ENCODE data around the gene HDAC4.

Gene HDAC4

GRCh38 chr2:239247401-239248245, 153.2 kb downstream of the HDAC4 start:
- no peak for DNase-seq

DNA sequence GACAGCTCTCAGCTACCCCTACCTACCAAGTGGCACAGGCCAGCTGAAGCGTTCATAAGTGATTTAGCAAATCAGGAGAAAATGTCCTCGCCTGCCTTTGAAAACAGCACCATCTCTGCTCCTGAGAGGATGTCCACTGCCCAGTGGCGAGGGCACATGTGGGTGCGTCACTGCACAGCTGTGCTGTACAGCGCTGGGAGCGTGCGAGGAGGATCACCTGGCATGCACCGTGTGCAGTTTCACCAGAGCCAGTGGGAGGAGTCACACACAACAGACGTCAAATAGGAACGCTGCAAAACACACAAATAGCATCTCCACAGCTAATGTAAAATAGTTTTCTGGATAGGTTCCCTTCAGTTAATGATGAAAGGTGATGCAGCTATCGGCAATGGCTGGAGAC, 154.1 kb downstream of the HDAC4 start:
- no peak for DNase-seq

GRCh38 chr2:239245872-239246721, 154.7 kb downstream of the HDAC4 start:
- DNase-seq, result no peak

GRCh38 chr2:239245107-239245506, 155.7 kb downstream of the HDAC4 start:
- no peak for DNase-seq

DNA sequence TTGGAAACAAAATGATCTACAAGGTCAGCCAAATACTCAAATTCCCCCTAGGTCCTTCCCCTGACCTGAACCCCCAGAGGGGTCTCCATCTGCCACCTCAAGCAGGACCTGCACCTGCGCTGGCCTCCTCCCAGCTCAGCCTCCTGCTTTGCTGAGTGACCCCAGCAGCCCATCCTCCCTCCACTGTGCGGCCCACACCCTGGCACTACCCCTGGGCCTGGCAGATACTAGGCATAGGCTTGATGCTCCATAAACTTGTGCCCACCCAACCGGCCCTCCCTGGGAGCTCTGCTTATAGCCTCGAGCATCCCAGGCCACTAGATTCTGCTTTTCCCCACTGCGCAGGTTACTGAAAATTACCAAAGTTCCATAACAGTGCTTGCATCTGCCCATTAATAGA, 156.2 kb downstream of the HDAC4 start:
- DNase-seq, result no peak

- no peak for DNase-seq
These were observed 159.3 kb downstream of the HDAC4 start for GRCh38 chr2:239241431-239241960.

- DNase-seq, result no peak
These were observed 160.4 kb downstream of the HDAC4 start for GRCh38 chr2:239240414-239240881.

GRCh38 chr2:239239607-239240413, 161.0 kb downstream of the HDAC4 start:
- no peak for DNase-seq

GRCh38 chr2:239238839-239239606, 161.8 kb downstream of the HDAC4 start:
- DNase-seq, result no peak

GRCh38 chr2:239238381-239238780, 162.4 kb downstream of the HDAC4 start:
- DNase-seq, result no peak

- no peak for DNase-seq
These were observed 164.0 kb downstream of the HDAC4 start for GRCh38 chr2:239236808-239237205.

DNA sequence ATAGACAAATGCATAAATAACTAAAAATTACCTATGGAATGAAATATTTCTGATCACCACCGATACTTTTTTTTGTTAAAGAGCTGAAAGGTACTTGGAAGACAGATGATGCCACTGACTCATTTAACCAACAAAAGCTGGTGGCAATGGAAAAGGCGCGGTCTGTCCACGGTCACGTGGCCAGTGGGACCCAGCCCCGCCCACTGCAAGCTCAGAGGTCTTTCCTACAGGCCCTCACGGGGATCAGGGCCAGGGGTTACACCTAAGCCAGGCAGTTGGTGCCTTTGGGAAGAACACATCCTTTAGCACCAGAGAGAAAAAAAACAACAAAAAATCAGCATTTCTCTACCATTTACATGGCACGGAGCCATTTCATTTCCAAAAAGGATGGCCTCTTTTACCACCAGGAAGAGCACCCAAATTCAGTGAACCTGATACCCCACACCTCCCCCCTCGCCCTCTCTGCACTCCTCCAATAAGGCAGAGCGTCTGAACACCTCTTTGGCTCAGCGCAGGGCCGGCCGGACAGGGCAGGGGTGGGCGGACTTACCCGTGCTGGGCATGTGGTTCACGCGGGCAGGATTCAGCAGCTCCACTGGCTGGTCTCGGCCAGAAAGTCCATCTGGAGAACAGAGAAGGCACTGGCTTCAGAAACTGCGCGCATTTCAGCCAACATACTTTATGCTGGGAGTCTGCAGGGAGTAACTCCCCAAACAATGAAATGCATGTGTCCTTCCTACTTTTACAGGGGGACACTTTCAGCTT, 164.6 kb downstream of the HDAC4 start:
- DNase-seq, result no peak

- no peak for DNase-seq
These were observed 165.5 kb downstream of the HDAC4 start for GRCh38 chr2:239235311-239235710.

GRCh38 chr2:239234191-239235175, 166.3 kb downstream of the HDAC4 start:
- no peak for DNase-seq

DNA sequence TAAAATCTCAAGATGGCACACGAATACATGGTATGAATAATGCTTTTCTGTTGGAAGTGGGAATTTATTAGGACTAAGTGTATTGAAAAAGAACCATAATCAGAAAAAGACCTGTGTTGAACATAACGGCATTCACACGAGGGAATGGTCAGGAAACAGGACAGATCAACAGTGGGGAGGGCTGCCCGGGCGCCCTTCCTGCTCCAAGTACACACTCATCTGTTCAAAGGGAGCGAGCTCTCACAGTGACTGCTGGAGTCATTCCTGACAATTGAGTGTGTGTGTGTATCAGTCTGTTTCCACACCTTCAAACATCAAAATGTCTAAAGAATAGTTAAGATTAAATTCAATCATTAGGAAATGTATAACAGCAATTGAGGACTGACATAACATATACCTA, 167.2 kb downstream of the HDAC4 start:
- no peak for DNase-seq

DNA sequence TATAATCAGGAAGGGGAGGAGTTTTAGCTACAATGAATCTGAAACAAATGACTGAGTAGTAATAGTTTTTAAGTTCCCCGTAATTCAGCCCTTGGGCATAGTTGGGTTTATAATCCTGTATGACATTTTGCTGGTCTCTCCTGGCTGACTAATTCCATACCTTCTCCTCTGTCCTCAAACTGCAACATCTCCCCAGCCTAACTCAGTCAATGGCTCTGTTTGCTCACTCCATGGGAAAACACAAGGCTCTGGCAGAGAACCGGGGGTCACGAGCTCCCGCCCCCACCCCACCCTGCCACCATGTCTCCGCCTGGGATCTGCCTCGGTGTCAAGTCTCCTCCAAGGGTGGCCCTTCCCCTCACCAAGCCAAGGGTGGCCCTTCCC, 168.6 kb downstream of the HDAC4 start:
- no peak for DNase-seq

DNA sequence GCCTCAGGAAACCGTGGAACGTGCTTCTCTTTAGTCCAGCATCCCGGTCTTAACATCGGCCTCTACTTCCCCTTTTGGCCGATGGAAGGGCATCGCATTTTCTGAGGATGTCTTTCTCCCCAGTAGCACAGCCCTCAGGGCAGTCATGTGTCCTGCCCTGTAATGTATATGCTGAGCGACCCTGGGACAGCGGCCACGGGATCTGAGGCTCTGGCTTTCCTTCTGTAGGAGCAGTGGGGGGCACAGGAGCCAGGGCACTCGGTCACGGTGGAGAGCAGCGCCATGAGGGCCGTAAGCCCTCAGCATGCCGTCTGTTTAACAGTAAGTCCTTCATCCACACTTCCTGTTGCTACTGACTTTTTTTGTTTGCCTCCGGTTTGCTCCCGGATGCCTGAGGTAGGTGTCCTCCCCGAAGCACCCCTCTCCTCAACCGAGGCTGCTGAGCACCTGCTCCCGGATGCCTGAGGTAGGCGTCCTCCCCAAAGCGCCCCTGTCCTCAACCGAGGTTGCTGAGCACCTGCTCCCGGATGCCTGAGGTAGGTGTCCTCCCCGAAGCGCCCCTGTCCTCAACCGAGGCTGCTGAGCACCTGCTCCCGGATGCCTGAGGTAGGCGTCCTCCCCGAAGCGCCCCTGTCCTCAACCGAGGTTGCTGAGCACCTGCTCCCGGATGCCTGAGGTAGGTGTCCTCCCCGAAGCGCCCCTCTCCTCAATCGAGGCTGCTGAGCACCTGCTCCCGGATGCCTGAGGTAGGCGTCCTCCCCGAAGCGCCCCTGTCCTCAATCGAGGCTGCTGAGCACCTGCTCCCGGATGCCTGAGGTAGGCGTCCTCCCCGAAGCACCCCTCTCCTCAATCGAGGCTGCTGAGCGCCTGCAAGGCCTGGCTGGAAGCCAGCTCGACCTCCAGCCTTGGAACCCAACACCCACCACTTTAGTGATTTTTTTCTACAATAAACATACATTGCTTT, 169.3 kb downstream of the HDAC4 start:
- no peak for DNase-seq

DNA sequence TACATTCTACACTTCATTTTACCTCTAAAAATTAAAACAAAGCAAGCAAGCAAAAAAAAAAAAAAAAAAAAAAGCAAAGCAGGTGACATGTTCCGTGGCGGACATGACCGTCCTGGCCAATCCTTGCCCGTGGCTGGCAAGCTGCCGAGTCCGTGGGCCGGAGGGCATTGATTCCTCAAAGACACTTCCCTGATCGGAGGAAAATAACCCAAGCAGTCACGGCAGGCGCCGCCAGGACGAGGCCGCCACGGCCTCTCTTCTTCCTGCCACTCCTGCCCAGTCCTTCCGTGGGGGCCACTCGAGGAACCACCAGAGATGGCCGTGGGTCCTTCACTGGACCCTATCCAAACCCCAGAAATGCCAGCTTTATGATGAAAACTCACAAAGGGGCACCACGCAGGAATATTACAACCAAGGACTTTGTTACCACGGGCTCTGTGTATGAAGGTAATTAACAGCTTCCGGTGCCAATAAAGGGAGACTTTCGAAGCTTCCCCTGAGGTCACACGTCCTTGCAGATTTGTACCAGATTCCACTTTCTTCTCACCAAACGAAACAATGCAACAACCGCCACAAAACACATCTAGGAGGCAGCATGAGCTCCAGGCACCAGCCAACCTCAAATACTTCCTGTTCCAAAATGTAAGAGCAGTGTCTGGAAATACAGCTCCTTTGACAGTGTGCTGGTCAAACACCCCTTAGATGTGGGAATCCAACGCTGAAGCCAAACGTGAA, 170.3 kb downstream of the HDAC4 start:
- DNase-seq, result no peak
